Activated B cell treated with CpG ODN at 0.5 μM for 24 hours (primary cell): ENCODE measurements around the gene MYLK3. TPM values are rescaled to one million over a fixed set of nuclear protein-coding genes. Genes with fewer than 3 reads are reported as not detected.
A peak's percentile ranks its signal among the peaks of the same experiment; 100 is the strongest.

Experiments
- ATAC-seq: fragments of 200-7000 bp; cut with Tn5 transposase; one replicate; pipeline ENCODE4 v1.10.0; 2021; ENCODE audit warnings: low read depth, mild to moderate bottlenecking, moderate library complexity
- CTCF ChIA-PET: fragments of 350-600 bp; sonication (Branson Sonifier 250); formaldehyde crosslinking; loops from one replicate; lab custom pipeline; 2021; ENCODE audit warnings: antibody characterized with exemption; lab: Charles Lee
- POLR2A ChIA-PET: fragments of 350-600 bp; sonication (Branson Sonifier 250); formaldehyde crosslinking; loops from one replicate; lab custom pipeline; 2021; ENCODE audit warnings: antibody characterized with exemption; lab: Charles Lee
- DNase-seq: peaks from one replicate; pipeline ENCODE4 v3.0.0; 2022
- H3K27ac Mint-ChIP-seq: one replicate; pipeline ENCODE4 v1.8.0; 2020; ENCODE audit warnings: mixed read lengths
- H3K27me3 Mint-ChIP-seq: one replicate; pipeline ENCODE4 v1.8.0; 2021; ENCODE audit warnings: mixed read lengths
- H3K36me3 Mint-ChIP-seq: one replicate; pipeline ENCODE4 v1.8.0; 2021; ENCODE audit warnings: low read depth, mixed read lengths
- H3K4me1 Mint-ChIP-seq: one replicate; pipeline ENCODE4 v1.8.0; 2021; ENCODE audit warnings: mixed read lengths
- H3K4me3 Mint-ChIP-seq: one replicate; pipeline ENCODE4 v1.8.0; 2020; ENCODE audit warnings: mild to moderate bottlenecking, mixed read lengths
- H3K9me3 Mint-ChIP-seq: one replicate; pipeline ENCODE4 v1.8.0; 2020; ENCODE audit warnings: mixed read lengths
- CTCF ChIP-seq: fragments of 200-600 bp; IDR thresholded peaks from one replicate; pipeline ENCODE4 v1.8.0; 2022; ENCODE audit warnings: antibody characterized with exemption, mild to moderate bottlenecking
- intact Hi-C: fragments of 100-400 bp; cut with micrococcal nuclease; formaldehyde crosslinking; loops from one replicate; pipeline ENCODE4 v1.15.1; 2024
- total RNA-seq: library from RNA; stranded (reverse); gene quantifications from 2 replicates; pipeline ENCODE4 v1.2.3, GENCODE V29; 2022

Gene MYLK3
- 0.20 and 0.55 TPM in 2 replicates for total RNA-seq

- Mint-ChIP-seq H3K9me3 (no peaks in the 10 kb centered on the region), H3K27me3 (no peaks in the 10 kb centered on the region), H3K4me1 (peaks cover 23% of the 10 kb centered on the region), H3K36me3 (no peaks in the 10 kb centered on the region), H3K27ac (peak within 1 kb of the TSS; percentile 35), H3K4me3 (no peak within 1 kb of the TSS)
- CTCF ChIA-PET, result no interaction called here
- no peak for ATAC-seq
- POLR2A ChIA-PET, result no interaction called here
- intact Hi-C loops, result no loop called here
- no peak for DNase-seq
- no peak for TF ChIP-seq CTCF
Measured at GRCh38 chr16:46747777-46748651, at the start of gene MYLK3. TSS of gene MYLK3 (minus strand) at chr16:46748344. CDS start at chr16:46748193, 151 bp downstream.

DNA sequence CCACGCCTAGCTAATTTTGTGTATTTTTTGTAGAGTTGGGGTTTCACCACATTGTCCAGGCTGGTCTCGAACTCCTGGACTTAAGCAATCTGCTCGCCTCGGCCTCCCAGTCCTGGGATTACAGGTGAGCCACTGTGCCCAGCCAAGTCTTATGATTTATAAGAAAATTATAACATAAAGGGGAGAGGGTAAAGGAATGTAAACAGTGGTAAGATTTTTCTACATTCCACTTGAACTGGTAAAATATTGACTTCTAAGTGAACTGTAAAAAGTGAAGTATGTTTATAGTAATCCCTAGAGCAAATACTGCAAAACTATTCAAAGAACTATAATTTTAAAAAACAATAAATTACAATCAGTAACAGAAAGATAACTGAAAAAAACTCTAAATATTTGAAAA lies 49.4 kb upstream of the MYLK3 start:
- CTCF ChIA-PET, result interaction anchor here (1.1 to 1.3 kb wide), 2 partner anchors 122 to 124 kb away, joined by 3 read pairs; no protein-coding TSS in a partner anchor
- no peak for DNase-seq
- ATAC-seq, result no peak
- H3K36me3 Mint-ChIP-seq, result peaks cover 31% of the 10 kb centered on the region
- H3K27me3 Mint-ChIP-seq, result no peaks in the 10 kb centered on the region
- POLR2A ChIA-PET, result no interaction called here
- intact Hi-C loops, result no loop called here
- H3K9me3 Mint-ChIP-seq, result peaks cover 21% of the 10 kb centered on the region
- TF ChIP-seq CTCF, result no peak
- H3K4me1 Mint-ChIP-seq, result no peaks in the 10 kb centered on the region
- no peak overlapping the region for H3K27ac Mint-ChIP-seq
- H3K4me3 Mint-ChIP-seq, result no peak overlapping the region

DNA sequence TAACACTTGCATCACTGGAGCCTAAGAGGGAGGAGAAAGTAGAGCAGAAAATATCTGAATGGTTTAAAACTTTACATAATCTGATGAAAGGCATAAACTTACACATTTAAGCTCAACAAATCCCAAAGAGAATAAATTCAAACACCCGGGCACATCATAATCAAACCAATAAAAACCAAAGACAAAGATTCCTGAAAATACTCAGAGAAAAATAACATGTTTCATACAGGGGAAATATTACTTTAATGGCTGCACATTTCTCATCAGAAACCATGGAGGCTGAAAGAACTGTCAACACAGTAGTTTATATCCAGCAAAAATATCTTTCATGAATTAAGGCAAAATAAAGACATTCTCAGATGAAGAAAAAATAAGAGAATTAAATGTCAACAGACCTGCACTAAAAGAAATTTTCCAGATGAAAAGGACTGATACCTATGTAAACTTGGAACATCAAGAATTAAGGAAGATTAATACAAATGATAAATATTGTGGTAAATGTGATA lies 48.7 kb upstream of the MYLK3 start:
- H3K4me3 Mint-ChIP-seq, result no peak overlapping the region
- no peak for ATAC-seq
- POLR2A ChIA-PET, result no interaction called here
- peaks cover 3% of the 10 kb centered on the region for H3K4me1 Mint-ChIP-seq
- peaks cover 21% of the 10 kb centered on the region for H3K9me3 Mint-ChIP-seq
- TF ChIP-seq CTCF, result no peak
- CTCF ChIA-PET, result interaction anchor here (1.1 to 1.3 kb wide), 2 partner anchors 122 to 123 kb away, joined by 3 read pairs; no protein-coding TSS in a partner anchor
- DNase-seq, result no peak
- no peak overlapping the region for H3K27ac Mint-ChIP-seq
- intact Hi-C loops, result no loop called here
- H3K27me3 Mint-ChIP-seq, result no peaks in the 10 kb centered on the region
- H3K36me3 Mint-ChIP-seq, result peaks cover 29% of the 10 kb centered on the region

DNA sequence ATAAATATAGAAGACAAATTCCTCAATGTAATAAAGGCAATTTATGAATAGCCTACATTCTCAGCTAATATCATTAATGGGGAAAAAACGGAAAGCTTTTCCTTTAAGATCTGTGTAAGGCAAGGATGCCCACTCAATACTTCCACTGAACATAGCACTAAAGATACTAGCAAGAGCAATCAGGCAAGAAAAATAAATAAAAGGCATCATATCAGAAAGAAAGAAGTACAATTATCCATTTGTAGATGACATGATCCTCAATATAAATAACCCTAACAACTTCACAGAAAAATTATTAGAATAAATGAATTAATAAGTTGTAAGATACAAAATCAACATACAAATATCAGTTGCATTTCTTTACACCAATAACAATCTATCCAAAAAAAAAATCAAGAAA lies 45.7 kb upstream of the MYLK3 start:
- Mint-ChIP-seq H3K9me3 (peaks cover 21% of the 10 kb centered on the region), H3K36me3 (peaks cover 27% of the 10 kb centered on the region), H3K27me3 (no peaks in the 10 kb centered on the region), H3K4me1 (peaks cover 31% of the 10 kb centered on the region), H3K4me3 (no peak overlapping the region), H3K27ac (no peak overlapping the region)
- DNase-seq, result no peak
- ChIA-PET POLR2A (no interaction called here), CTCF (no interaction called here)
- intact Hi-C loops, result no loop called here
- no peak for ATAC-seq
- no peak for TF ChIP-seq CTCF
